Skeletal muscle satellite cell (primary cell): ENCODE results near the gene PDE6H.

Experiments
- H3K27me3 ChIP-seq: 2 replicates; pipeline ENCODE4 v1.7.0; 2013; ENCODE audit warnings: low read length; ENCODE audit not compliant: control insufficient read depth, insufficient read depth
- H3K36me3 ChIP-seq: 2 replicates; pipeline ENCODE4 v1.7.0; 2013; ENCODE audit warnings: mild to moderate bottlenecking, control low read depth, low read length; ENCODE audit not compliant: insufficient read depth
- H3K4me1 ChIP-seq: 2 replicates; pipeline ENCODE4 v1.7.0; 2013; ENCODE audit warnings: low read length; ENCODE audit not compliant: control insufficient read depth, insufficient read depth
- H3K4me2 ChIP-seq: 2 replicates; pipeline ENCODE4 v1.7.0; 2013; ENCODE audit warnings: mild to moderate bottlenecking, low read length
- H3K4me3 ChIP-seq: 2 replicates; pipeline ENCODE4 v1.7.0; 2013; ENCODE audit warnings: low read length
- H3K9ac ChIP-seq: 2 replicates; pipeline ENCODE4 v1.7.0; 2013; ENCODE audit warnings: mild to moderate bottlenecking, low read depth, low read length, moderate library complexity
- H3K9me3 ChIP-seq: replicated peaks from 2 replicates; pipeline ENCODE4 v1.7.0; 2013; ENCODE audit warnings: mild to moderate bottlenecking, control low read depth, low read length

PDE6H gene

DNA sequence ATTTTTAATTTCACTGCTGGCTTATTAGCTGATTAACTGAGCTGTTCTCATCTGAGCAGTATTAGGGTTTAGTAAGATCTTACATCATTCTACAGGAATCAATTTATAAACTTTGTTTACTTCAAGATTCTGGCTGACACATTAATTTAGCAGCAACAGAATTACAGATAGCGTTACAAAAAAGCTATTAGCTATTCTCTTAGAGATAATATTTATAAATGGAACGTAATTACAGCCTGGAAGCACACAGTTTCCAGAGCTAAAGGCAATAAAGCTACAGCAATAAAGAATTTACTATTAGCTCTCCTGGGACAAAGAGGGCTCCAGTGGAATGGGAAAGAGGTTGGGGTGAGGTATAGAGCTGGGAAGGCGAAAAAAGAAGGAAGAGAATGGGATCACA is 34.7 kb downstream of the PDE6H start:
- Histone ChIP-seq H3K4me3 (no peak overlapping the region), H3K4me2 (no peak overlapping the region), H3K9me3 (no peaks in the 10 kb centered on the region), H3K9ac (no peak overlapping the region), H3K27me3 (peaks cover 6% of the 10 kb centered on the region), H3K36me3 (no peaks in the 10 kb centered on the region), H3K4me1 (no peaks in the 10 kb centered on the region)

DNA sequence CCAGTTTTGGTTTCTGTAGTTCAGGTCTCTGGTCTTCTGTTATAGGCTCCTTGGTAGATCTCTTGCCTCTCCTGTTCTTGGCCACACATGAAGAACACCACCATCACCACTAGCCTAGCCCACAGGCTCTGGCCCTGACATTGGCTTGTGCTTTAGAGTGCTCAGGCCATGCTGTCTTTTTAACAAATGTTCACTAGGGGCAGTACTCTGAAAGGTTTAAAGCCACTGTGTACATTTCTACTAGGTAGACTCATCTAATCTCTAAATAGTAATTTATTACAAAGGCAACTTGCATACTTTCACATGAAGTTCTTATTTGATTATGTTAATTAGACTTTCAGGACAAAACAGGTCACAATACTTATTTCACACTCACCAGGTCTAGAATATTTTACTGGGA is 38.3 kb downstream of the PDE6H start:
- Histone ChIP-seq H3K4me1 (no peaks in the 10 kb centered on the region), H3K36me3 (no peaks in the 10 kb centered on the region), H3K9ac (no peak overlapping the region), H3K27me3 (peaks cover 6% of the 10 kb centered on the region), H3K4me3 (no peak overlapping the region), H3K9me3 (no peaks in the 10 kb centered on the region), H3K4me2 (no peak overlapping the region)

DNA sequence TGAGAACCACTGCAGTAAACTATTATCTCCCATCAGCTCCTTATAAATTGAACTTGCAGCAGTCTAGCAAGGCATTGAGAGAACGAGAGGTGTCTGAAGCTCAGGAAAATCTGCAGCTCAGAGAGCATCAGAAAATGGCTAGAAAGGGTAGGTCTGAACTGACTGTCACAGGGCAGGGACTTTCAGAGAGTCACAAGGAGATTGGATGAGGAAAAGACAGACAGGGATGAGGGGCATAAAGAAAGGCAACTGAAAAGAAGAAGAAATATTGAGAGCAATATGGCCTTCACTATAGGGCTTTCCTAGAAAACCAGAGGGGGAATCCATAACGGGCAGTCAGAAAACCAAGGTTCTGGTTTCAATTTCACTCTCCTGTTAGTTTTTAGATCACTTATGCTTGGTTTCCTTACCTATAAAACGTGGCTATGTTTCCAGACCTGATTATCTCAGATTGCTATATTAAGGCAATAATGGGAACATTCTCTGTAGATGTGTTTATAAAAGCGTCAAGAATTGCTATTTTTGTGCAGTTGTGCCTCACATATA is 40.9 kb downstream of the PDE6H start:
- Histone ChIP-seq H3K36me3 (no peaks in the 10 kb centered on the region), H3K4me3 (no peak overlapping the region), H3K9ac (no peak overlapping the region), H3K27me3 (no peaks in the 10 kb centered on the region), H3K4me1 (no peaks in the 10 kb centered on the region), H3K9me3 (no peaks in the 10 kb centered on the region), H3K4me2 (no peak overlapping the region)

DNA sequence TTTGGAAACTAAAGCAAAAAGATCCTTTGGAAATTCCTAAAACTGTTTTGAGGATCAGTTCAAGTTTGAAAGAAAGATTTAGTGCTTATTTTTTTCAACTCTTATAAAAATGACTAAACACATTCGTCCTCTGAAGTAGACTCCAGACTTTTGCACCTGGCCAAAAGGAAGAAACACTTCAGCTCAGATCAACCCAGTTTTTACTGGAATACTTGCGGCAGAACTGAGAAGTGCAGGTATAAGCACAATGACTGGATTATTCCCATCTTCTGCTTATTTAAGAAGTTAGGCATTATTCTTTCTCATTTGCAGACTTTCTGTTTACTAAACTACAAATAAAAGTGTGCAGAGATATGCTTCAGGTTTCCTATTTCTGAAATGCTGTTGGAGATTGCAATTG is 41.9 kb downstream of the PDE6H start:
- no peaks in the 10 kb centered on the region for H3K4me1 ChIP-seq
- H3K4me2 ChIP-seq = no peak overlapping the region
- H3K27me3 ChIP-seq = no peaks in the 10 kb centered on the region
- H3K9ac ChIP-seq = no peak overlapping the region
- no peaks in the 10 kb centered on the region for H3K36me3 ChIP-seq
- no peaks in the 10 kb centered on the region for H3K9me3 ChIP-seq
- H3K4me3 ChIP-seq = no peak overlapping the region

DNA sequence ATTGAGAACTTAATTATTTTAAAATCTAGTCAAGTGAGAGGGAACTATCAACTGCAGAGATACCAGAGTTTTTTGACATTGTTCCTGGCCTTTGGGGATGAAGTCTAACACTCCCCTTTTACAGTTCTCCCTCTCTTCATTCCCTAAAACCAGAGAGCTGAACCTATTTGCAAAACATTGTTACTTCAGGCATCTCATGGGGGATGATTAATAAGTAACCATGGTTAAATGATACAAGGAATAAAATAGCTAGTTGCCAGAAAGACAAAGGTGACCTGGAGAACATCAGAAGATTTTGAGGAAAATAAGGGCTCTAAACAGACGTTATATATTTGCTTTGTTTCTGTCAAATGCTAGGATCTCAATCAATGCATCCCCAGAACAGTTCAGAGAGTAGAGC is 42.3 kb downstream of the PDE6H start:
- no peaks in the 10 kb centered on the region for H3K36me3 ChIP-seq
- no peaks in the 10 kb centered on the region for H3K9me3 ChIP-seq
- no peak overlapping the region for H3K4me3 ChIP-seq
- H3K27me3 ChIP-seq = no peaks in the 10 kb centered on the region
- no peak overlapping the region for H3K4me2 ChIP-seq
- H3K9ac ChIP-seq = no peak overlapping the region
- no peaks in the 10 kb centered on the region for H3K4me1 ChIP-seq

DNA sequence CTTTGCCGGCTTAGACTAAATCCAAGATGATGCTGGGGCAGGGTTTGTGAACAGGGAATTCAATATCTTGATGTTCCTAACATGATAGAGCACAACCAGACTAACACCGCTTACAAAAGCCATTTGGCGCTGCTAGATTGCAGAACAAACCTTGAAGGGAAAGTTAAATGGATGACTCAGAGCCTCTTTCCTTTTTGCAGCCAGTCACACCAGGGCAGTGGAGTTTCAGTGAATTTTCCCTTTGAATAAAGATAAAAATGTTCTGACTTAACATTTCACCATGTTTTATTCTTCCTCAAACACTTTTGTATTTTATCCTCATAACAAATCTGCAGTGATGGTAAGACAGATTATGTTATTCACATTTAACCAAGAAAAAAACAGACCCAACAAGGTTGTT is 47.3 kb downstream of the PDE6H start:
- H3K36me3 ChIP-seq = no peaks in the 10 kb centered on the region
- H3K4me1 ChIP-seq = no peaks in the 10 kb centered on the region
- no peak overlapping the region for H3K4me3 ChIP-seq
- H3K9me3 ChIP-seq = no peaks in the 10 kb centered on the region
- H3K9ac ChIP-seq = no peak overlapping the region
- no peaks in the 10 kb centered on the region for H3K27me3 ChIP-seq
- H3K4me2 ChIP-seq = no peak overlapping the region
